Fibroblast of skin of right quadriceps (primary cell): ENCODE measurements around the gene LGR4.
"Not testable (repeated sequence)": the region's sequence is repeated elsewhere in the genome, so short reads cannot be mapped to it uniquely, and the experiment has no call there.

Experiments
- DNase-seq: peaks from one replicate; pipeline ENCODE4 v3.0.0-alpha.2; 2013

Gene LGR4, protein sequence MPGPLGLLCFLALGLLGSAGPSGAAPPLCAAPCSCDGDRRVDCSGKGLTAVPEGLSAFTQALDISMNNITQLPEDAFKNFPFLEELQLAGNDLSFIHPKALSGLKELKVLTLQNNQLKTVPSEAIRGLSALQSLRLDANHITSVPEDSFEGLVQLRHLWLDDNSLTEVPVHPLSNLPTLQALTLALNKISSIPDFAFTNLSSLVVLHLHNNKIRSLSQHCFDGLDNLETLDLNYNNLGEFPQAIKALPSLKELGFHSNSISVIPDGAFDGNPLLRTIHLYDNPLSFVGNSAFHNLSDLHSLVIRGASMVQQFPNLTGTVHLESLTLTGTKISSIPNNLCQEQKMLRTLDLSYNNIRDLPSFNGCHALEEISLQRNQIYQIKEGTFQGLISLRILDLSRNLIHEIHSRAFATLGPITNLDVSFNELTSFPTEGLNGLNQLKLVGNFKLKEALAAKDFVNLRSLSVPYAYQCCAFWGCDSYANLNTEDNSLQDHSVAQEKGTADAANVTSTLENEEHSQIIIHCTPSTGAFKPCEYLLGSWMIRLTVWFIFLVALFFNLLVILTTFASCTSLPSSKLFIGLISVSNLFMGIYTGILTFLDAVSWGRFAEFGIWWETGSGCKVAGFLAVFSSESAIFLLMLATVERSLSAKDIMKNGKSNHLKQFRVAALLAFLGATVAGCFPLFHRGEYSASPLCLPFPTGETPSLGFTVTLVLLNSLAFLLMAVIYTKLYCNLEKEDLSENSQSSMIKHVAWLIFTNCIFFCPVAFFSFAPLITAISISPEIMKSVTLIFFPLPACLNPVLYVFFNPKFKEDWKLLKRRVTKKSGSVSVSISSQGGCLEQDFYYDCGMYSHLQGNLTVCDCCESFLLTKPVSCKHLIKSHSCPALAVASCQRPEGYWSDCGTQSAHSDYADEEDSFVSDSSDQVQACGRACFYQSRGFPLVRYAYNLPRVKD

DNA sequence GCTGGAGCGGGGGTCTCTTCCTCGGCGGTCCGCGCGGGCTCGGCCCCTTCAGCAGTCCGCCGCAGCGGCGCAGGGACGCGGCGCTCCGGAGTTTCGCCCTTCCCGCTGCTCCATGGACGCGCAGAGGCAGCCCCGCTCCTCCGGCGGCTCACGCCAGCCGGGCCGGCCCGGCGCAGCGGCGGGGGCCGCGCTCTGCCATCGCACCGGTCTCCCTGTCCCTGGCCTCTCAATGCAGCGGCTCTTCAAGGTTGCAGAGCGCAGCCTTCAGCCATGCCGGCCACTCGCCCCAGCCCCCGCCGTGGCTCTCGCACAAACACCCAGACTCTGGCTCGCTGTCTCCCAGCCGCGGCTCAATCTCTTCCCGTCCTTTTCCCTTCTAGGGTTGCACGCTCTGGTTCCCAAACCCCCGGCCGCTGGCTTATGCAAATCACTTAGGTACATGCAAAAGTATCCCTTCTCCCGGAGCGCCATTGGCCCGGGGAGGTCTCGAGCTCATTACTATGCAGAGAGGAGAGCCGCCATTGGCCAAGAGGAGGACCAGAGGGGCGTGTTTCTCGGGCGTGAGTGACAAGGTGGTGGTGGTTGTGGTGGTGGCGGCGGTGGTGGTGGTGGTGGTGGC lies at the start of gene LGR4:
Gene LGR4, minus strand, starts transcription at position 393 of the 619 bp plus-strand sequence. CDS start 488 bp downstream, outside the sequence.
- peak; percentile 96 for DNase-seq

DNA sequence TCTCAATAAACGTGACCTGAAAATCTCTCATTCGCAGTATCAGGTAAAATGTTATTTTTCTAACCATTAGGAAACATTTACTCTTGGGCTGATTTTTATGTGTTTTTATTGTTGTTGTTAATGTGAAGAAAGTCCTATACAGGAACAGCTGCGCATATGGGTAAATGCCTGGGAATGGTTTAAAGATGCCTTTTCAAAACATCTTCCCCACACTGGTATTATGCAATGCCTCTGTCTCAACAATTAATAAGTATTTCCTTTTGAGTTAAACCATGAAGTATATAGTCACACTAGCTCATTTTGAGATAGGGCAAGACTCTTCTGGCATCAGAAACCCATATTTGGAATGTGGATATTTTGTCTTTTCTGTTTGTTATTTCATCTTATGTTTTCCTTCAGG lies 47.6 kb upstream of the LGR4 start:
- DNase-seq, result no peak

DNA sequence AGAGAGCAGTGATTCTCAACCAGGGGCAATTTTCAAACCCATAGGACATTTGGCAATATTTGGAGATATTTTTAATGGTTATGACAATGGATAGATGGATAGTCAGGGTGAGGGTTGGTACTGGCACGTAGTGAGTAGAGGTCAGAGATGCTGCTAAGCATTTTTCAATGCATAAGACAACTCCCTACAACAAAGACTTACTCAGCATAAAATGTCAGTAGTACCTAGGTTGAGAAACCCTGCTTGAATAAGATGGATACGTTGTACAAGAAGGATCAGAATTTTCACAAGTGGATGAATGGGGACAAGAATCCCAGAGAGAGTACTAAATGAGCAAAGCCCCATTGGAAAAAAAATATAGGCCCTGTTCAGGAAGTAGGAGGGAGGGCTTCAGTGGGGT lies 45.9 kb upstream of the LGR4 start:
- no peak for DNase-seq

DNA sequence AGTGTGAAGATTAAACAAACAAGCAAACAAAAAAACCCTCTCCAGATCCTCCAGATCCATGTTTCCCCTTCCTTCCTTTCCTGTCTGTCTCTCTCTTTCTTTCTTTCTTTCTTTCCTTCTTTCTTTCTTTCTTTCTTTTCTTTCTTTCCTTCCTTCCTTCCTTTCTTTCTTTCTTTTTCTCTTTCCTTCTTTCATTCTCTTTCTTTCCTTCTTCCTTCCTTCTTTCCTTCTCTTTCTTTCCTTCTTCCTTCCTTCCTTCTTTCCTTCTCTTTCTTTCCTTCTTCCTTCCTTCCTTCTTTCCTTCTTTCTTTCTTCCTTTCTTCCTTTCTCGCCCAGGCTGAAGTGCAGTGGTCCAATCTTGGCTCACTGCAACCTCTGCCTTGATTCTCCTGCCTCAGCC lies 44.9 kb upstream of the LGR4 start:
- not testable (repeated sequence) for DNase-seq

DNA sequence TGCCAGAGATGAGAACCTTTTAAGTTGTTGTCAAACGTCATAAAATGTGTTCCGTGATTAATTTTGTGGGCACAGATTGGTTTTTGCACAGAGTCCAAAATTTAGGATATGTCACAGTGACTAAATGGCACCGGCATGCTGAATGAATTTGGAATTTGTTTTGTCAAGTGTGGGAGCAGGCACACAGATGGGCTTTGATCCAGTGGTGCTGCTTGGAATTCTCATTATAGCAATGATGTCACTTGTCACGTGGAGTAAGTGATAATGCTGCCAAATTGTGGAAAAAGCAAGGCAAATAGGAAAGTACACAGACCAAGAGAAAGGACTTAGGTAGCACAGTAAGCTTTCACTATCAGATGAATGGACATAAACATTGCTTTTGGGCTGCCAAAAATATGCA lies 42.0 kb upstream of the LGR4 start:
- DNase-seq, result peak; percentile 31

DNA sequence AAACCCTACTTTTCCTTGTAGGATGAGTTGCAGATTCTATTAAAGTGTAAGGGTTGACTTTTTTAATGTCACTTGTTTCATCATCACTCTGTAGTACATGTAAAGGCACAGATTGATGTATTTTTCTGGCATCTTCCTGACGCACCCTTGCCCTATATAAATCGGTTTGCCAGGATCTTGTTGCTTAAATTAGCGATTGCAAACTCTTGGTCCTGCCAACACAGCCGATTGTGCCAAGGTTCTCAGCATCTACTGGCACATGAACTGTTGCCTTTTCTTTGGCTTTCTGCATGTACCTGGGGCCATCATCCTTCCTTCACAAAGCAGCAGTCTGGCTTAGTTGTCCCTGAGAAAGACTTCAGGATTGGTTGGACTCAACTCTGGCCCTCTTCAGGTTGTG lies 41.5 kb upstream of the LGR4 start:
- no peak for DNase-seq

DNA sequence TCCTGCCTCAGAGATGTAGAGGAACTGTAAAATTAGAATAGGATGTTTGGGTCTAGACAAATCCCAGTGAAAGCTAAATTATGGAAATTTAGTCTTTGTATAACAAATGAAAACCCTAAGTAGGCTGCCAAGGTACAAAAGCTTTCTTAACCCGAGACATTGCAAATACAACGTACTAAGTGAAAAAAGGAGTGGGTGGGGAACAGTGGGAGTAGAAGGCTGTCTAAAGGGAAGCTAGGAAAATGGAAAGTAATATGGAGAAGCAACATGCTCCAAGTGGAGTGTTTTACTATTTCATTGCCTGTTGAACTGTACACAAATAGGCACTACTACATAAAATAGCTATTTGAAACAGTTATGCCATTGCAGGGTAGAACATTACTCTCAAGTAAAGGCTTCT lies 40.8 kb upstream of the LGR4 start:
- no peak for DNase-seq

DNA sequence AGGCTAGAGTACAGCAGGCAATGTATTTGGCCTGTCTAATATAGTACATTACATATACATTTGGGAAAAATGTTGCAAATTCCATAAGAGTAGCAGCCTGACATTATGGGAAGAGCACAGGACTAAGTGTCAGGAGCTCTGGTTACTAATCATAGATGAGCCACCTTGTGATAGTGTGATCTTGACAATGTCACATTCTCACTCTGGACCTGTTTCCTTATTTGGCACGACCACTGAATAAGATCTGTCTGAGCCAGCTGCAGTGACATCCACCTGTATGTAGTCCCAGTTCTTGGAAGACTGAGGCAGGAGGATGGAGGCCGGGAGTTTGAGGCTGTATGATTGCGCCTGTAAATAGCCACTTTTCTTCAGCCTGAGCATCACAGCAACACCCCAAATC lies 39.6 kb upstream of the LGR4 start:
- DNase-seq, result no peak

DNA sequence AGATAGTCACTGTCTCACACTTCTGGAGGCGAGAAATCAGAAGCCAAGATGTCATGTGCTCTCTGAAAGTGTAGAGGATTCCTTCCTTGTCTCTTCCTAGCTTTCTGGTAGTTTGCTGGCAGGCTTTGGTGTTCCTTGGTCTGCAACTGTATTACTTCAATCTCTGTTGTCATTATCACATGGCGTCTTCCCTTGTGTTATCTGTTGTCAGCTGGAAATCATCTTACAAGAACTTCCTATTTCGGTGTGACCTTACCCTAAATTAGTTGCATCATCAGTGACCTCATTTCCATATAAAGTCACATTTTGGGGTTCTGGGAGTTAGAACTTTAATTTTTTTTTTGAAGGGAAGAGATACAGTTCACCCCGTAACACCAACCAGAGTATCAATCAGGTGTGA lies 37.3 kb upstream of the LGR4 start:
- no peak for DNase-seq

DNA sequence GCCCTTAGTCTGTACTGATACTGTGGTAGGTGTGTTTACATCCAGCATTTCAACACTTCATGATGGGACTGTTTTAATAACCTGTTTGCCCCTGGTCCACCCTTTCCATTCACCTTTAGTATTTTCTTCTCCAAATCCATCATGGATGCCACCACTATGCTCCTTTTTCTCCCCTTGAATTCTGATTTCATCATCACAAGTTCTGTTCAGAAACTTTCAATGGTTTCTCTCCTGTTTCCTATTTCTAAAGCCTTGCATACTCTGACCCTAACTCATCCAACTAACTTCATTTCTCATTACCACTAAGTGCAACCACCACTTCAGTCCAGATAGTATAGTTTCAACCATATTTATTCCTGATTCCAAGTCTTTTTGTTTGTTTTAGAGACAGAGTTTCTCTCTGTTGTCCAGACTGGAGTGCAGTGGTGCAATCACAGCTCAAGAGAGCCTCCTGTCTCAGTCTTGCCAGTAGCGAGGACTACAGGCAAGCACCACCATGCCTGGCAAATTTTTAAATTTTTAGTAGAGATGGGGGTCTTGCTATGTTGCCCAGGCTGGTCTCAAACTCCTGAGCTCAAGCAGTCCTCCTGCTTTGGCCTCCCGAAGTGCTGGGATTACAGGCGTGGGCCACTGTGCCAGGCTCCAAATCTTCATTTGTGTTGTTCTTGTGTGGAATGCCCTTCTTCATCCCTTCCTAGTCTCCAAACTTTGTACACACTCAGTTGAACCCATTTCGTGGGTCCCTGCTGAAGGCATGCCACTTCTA lies 35.1 kb upstream of the LGR4 start:
- no peak for DNase-seq

DNA sequence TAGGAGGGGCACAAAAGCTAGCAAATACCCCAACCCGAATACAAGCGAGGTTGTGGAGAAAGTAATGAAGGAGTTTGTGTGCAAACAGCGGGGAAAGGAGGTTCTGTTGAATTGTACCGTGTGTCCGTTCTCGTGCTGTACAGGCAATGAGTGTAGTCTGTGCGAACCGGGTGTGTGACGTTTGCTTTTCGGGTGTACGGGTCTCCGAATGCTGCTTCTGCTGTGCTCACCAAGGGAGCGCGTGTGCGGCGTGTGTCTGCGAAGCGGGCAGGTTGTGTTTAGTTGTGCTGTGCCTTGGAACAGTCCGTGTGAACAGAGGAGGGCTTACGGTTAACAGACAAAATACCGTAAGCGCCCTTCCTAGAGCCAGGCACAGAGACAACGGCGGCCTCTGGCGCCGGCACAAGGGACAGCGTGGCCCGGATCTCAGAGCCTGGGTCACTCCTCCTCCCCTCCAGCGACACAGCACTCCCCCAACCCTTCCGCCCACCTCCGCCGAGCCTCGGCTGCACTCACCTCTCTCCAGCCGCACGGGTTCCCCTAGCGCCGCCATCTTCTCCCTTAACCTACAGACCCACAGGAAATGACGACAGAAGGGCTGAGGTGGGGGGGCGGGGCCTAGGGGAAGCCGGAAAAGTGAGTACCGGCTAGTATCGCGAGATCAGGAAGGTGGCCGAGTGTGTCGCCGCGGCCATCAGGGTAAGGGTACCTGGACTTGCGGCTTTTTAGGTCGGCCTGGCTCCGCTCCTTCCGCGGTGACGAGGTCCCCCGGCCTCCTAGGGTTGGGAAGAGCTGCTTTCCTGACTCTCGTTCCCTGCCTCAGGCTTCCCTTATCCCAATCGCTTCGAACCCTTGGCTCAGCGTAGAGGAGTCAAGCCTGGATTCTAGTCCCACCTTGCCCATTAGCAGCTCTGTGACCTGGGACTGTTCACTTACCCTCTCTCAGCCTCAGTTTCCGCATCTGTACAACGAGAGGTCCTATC lies 33.9 kb upstream of the LGR4 start, which contains the start of gene LIN7C:
Gene LIN7C, minus strand, starts transcription at position 570 of the 983 bp plus-strand sequence. Its CDS starts 17 bp downstream, at position 553.
- DNase-seq, result peak; percentile 96

DNA sequence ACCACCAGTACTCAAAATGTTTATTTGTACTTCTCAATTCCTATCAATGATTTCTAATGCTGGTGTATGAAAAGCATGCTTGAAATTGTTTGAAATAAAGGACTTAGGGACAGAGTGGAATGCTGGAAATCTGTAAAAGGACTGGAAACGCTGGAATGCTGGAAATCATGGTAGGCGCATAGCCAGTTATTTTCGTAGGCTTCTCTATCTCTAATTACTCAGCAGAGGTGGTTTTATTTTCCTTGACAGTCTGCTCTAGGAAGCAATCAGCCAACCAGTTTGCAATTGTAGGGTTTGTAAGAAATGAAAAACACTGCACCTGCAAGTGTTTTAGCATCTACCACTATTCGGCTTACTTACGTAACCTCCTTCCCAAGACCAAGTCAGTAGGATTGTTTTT lies 33.2 kb upstream of the LGR4 start:
- no peak for DNase-seq

DNA sequence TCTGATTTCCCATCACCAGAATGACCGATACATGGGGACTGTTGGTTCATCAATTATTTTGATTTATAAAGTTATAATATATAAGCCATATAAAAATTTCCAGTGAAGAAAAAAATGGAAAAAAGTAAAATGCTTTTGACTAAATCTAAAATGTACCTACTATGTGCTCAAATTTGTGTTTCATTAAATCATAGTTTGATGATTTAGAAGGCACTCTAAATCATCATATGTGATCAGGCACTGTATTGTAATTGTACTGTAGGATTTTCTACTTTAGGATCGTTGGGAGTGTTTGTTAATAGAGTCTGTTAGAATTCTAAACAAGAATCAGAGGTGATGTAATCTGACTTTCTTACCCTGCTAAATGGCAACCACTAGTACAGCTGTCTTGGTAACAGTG lies 31.6 kb upstream of the LGR4 start:
- no peak for DNase-seq

DNA sequence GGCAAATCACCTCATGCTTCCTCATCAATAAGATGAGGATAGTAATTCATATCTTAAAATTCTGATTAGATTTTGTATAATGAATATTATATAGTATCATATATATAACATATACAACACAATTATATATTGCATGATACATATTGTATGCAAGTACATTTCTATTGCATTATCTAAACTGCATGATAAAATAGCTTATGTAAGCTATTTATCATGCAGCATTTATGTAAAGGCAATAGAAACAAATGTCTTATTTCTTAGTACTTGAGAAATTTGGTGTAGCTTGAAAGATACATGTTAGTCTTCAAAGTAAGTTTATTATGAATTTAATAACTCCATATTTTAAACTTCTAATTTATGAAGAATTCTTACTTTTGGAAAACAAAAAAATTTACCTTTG lies 28.5 kb upstream of the LGR4 start:
- no peak for DNase-seq

DNA sequence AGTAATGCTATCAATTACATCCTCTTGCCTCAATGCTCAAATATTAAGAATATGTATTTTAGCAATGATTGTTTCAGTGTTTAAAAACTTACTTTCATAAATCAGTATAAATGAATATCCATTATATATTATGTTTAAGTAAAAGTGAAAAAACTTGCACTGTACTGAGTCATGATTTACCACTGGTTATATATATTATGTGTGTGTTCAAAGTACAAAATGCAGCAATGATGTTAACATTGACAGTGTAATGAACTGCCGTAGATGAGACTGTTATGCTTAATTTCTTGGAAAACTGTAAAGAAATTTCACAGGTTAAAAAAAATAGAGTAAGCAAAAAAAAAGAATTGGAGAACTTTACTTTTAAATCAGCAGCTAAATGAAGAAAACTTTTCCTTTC lies 25.3 kb upstream of the LGR4 start:
- no peak for DNase-seq

DNA sequence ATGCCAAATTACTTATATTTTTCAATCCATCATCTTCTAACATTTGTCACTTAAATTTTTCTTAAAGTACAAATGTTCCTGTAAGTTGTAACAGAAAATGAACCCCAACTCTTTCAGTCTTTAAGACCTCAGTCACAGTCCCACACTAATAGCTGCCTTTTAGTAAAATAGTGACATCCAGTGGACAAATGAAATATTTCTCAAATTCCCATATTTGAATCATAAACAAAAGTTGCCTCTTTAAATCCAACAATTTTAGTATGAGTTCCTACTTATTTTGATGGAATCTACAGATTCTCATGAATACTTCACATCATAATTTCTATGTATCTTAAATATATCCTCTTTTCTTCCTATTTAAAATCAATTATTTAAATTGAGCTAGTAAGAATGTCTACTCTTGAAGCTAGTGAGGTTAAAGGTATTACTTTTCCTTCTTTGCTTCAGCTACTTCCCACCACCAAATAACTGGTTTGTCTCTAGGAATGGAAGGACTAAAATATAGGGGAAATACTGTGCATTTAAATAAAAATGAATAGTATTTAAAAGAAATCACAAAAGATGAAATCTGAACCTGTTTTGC lies 24.8 kb upstream of the LGR4 start:
- peak; percentile 34 for DNase-seq

DNA sequence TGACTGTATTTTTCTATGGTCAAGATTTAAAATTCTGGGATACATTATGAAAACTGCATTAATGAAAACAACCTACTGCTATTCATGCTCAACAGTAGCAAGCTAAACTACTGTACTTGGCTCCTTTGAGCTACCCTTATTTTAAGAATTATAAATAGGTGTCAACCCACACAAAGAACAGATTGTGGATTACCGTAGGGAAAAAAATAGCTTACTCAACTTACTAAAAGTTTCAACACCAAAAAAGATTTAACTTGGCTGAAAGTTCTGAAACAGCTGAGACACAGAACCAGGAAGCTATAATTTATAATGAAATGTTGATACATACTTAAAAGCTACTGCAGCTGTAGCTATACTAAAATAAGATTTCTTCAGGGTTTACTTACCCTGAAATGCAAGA lies 23.9 kb upstream of the LGR4 start:
- peak; percentile 41 for DNase-seq

DNA sequence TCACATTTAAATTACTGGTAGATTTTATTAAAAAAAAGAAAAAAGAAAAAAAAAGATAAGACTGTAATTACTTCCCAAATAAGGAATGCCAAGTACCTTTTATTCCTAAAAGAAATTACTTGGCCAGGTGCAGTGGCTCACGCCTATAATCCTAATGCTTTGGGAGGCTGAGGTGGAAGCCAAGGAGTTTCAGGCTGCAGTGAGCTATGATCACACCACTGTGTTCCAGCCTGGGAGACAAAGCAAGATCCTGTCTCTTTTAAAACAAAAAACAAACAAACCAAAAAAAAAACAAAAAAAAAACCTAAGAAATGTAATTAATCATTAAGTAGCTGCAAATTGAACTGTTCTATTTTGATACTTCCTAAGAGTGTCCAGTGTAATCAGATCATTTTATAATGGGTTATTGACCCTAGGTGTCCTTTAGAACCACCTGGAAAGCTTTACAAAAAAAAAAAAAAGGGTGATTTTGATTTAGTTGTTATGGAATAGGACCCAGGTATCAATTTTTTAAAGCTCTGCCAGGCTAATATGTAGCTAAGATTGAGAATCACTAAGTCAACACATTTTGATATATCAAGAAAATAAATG lies 23.2 kb upstream of the LGR4 start:
- no peak for DNase-seq

DNA sequence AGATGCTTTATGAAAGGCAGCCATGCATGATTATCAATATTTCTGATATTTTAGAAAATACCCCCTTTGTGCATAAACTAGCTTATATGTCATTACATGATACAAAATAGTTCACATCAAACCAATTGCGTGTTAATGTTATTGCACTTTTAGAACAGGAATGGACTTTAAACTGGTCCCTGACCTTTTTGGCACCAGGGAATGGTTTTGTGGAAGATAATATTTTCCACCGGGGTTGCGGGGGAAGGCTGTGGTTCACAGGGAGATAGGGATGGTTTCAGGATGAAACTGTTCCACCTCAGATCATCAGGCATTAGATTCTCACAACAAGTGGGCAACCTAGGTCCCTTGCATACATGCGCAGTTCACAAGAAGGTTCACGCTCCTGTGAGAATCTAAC lies 16.5 kb upstream of the LGR4 start:
- no peak for DNase-seq

DNA sequence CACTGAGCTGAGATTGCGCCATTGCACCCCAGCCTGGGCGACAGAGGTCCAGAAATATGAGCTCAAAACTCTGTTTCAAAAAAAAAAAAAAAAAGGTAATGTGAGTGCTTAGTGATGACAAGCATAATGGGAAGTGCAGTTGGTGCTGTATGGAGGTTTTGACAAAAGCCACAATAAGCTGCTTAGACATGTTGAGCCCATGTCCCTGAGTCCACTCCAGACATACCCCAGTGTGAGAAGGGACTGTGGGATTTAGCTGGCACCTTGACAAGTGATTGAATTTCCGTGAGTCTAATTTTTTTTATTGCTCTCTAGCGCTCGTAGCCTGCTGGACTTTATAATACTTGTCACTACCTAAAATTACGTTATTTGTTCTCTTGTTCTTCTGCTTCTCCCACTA lies 15.1 kb upstream of the LGR4 start:
- DNase-seq, result no peak
